ENCODE measurements around the gene RFTN1. TPM values are rescaled to one million over a fixed set of nuclear protein-coding genes. Genes with fewer than 3 reads are reported as not detected.

The RFTN1 gene
- total and polyA plus RNA-seq, 2 donors (not counting 3 experiments of a cell fraction or from before 2014, with no cell fraction given): 40.3 to 43.3 TPM

GRCh38 chr3:16413321-16413720 is 100.2 kb downstream of the RFTN1 start:
- Histone ChIP-seq H4K20me1 (replicated peaks; ENCODE audit: control insufficient read depth, extremely low read depth, insufficient read depth, low read length) (no peaks in the 10 kb centered on the region), H3K4me3 (replicated peaks in 1 of 3; ENCODE audit: insufficient read depth in 1 of 3, low read depth in 1 of 3, low read length in 3 of 3) (no peak overlapping the region), H3K27me3 (ENCODE audit: control insufficient read depth in 2 of 2, insufficient read depth in 2 of 2, low read length in 2 of 2) (no peaks in the 10 kb centered on the region), H3K36me3 (ENCODE audit: control insufficient read depth in 2 of 2, extremely low read depth in 1 of 2, insufficient read depth in 2 of 2, low read length in 2 of 2) (peaks cover 0 to 3% of the 10 kb centered on the region in 2 experiments), H3K27ac (ENCODE audit: insufficient read depth, low read depth, low read length) (no peak overlapping the region), H3K9me1 (replicated peaks; ENCODE audit: control insufficient read depth, extremely low read depth, insufficient read depth, low read length) (no peaks in the 10 kb centered on the region), H2AFZ (ENCODE audit: low read depth, low read length) (no peak overlapping the region), H3K4me1 (ENCODE audit: control insufficient read depth, extremely low read depth, insufficient read depth, low read length) (no peaks in the 10 kb centered on the region), H3K9me3 (replicated peaks; ENCODE audit: control insufficient read depth, insufficient read depth, low read length) (no peaks in the 10 kb centered on the region), H3K4me2 (ENCODE audit: insufficient read depth, low read length) (no peak overlapping the region), H3K79me2 (ENCODE audit: control insufficient read depth, insufficient read depth, low read length) (no peaks in the 10 kb centered on the region), H3K9ac (replicated peaks; ENCODE audit: extremely low read depth, insufficient read depth, low read length) (no peak overlapping the region)
- no TSS peak for BruUV-seq (replicated peaks)
- ChIA-PET POLR2A (no interaction called here), CTCF (no interaction called here)
- no peak for FAIRE-seq
- no peak for TF ChIP-seq CTCF (IDR thresholded peaks at IDR 0.05; ENCODE audit: extremely low read depth in 1 of 2, insufficient read depth in 1 of 2, low read depth in 1 of 2, low read length in 2 of 2)
- TF ChIP-seq POLR2AphosphoS5 (IDR thresholded peaks at IDR 0.05; ENCODE audit: insufficient read depth, low read depth, low read length): no peak
- no peak for TF ChIP-seq POLR2A (IDR thresholded peaks at IDR 0.05; ENCODE audit: low read depth, low read length)
- no peak for TF ChIP-seq MYC (IDR thresholded peaks at IDR 0.05; ENCODE audit: low read depth, low read length)
- TF ChIP-seq EZH2 (IDR thresholded peaks at IDR 0.05; ENCODE audit: borderline replicate concordance, low read depth, low read length, severe bottlenecking): no peak
- no peak for TF ChIP-seq FOS (IDR thresholded peaks at IDR 0.05; ENCODE audit: borderline replicate concordance, insufficient read depth, low read length)
- TF ChIP-seq JUN (IDR thresholded peaks at IDR 0.05; ENCODE audit: borderline replicate concordance, insufficient read depth, insufficient read length, low read depth): no peak
- no peak for TF ChIP-seq GATA2 (IDR thresholded peaks at IDR 0.05; ENCODE audit: insufficient read depth, insufficient read length, low read depth, low read length)
- TF ChIP-seq MAX (IDR thresholded peaks at IDR 0.05; ENCODE audit: insufficient read depth, insufficient read length): no peak
- intact Hi-C loops (cut with micrococcal nuclease) (no loop called here), dilution Hi-C loops (cut with MboI; ENCODE audit: extremely low pct_ligation_motif_present, low sequenced_read_pairs) (no loop called here)
- DNase-seq (ENCODE audit: low read depth, low spot score): no peak
